Ovary (tissue), 3 donors: ENCODE data around the gene LIPI.

ENCODE experiments used
- CTCF ChIP-seq, 3 donors: fragments of 450-650 bp in 2 of 3; fragments of 200-600 bp in 1 of 3; IDR thresholded peaks; one replicate each; pipeline versions ENCODE4 v1.5.1 to v1.8.0; 2016 to 2022; ENCODE audit warnings: antibody characterized with exemption in 3 of 3, mild to moderate bottlenecking in 1 of 3
- EP300 ChIP-seq: sonication (generic); formaldehyde crosslinking; IDR thresholded peaks from one replicate; pipeline ENCODE4 v1.6.1; 2017; ENCODE audit warnings: antibody characterized with exemption
- POLR2A ChIP-seq: fragments of 450-650 bp; IDR thresholded peaks from one replicate; pipeline ENCODE4 v1.6.1; 2017; ENCODE audit warnings: antibody characterized with exemption, mild to moderate bottlenecking, moderate library complexity
- donor health status: DM: no; HTN: no; CAD: no.

DNA sequence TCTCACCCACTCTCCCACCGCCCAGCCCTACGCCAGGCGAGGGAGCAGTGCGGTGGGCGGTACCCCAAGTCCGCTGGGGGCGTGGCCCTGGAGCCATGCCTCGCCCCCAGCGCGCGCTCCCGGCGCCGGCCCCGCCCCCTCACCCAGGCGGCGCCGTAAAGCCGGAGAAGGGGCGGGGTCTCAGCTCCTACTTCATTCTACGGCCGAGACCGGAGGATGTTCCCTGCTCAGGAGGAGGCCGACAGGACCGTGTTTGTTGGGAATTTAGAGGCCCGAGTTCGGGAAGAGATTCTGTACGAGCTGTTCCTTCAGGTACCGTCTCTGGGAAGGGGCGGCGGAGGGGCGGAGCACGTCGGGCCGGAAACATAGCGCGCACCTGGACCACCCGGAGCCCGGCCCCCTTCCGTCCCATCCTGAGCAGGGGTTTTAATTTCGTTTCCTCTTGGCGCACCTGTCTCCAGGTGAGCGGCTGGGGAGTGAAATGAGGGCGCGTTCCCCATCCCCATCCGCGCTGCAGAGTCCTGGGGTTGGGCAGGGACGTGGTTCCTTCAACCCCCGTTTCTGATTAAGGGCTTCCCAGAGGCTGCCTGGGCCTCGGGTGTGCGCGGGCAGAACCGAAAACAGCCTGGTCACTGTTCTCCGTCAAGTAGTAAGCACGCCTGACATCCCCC, 5.4 kb upstream of the LIPI start, which contains the start of gene RBM11:
- TF ChIP-seq CTCF (IDR thresholded peaks at IDR 0.05) (no peak), POLR2A (peak; percentile 36), EP300 (no peak)
